DMS153 treated with DMSO at 0.1 percent for 48 hours (cell line): ENCODE measurements around the gene NAA15.
"Not testable (repeated sequence)": the region's sequence is repeated elsewhere in the genome, so short reads cannot be mapped to it uniquely, and the experiment has no call there.

ENCODE experiments used
- DNase-seq: peaks from one replicate; lab custom pipeline; 2025; ENCODE audit not compliant: unreplicated experiment; lab: John Stamatoyannopoulos, UW

NAA15 gene

DNA sequence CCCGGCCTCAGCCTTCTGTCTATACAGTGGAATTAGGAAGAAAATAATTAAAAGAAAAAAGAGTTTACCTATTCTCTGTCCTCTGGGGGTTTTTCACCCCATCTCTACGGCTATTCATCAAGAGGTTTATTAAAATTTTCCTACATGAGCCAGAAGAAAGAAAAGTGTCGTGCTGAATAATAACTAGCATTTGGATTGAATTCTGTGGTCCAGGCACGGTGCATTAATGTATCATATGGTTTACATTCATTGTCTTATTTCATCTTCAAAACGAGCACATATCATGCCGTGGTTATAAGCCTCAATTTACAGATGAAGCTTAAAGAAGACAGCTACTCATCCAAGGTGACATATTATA is 5.4 kb upstream of the NAA15 start:
- no peak for DNase-seq

DNA sequence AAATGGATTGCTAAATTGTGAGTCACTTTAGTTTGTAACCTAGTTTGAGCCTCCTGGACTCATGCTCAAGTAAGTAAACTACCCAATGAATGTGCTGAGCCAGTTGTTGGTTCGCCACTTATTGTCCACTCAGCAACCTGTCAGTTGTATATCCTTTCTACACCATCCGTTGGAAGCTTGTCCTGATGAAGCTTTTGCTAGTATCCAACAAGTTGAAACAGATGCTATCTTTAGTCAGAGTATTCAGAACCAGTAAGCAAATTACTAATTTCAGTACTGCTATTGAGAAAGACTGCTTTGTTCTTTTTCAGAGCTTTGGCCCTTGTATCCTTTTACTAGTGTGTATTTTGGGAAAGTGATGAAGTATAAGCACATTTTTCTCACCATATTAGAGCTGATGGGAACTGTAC is 4.3 kb upstream of the NAA15 start:
- no peak for DNase-seq

DNA sequence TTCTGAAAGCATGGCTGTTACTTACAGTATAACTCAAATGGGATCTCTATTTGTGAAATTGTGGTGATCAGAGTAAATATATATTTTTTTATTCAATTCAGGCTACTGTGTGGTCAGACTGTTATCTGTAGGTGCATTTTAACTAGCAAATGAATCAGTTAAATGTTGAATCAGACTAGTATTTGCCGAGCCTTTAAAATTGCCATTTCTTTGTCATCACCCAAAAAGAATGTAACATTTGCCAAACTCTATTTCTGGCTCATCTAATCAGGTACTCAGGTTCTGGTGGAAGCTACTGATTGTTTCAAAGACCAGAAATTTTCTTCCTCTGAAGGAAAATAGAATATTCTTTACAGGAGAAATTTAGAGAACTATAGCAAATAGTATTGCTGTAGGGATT is 1.8 kb upstream of the NAA15 start:
- DNase-seq = no peak

- no peak for DNase-seq
Measured at GRCh38 chr4:139300431-139301112, 733 bp upstream of the NAA15 start.

GRCh38 chr4:139301821-139302611 is 711 bp downstream of the NAA15 start, which contains the start of gene NDUFC1:
NDUFC1 (minus strand) TSS chr4:139302477; CDS start chr4:139295798, 6,679 bp downstream.
- no peak for DNase-seq

DNA sequence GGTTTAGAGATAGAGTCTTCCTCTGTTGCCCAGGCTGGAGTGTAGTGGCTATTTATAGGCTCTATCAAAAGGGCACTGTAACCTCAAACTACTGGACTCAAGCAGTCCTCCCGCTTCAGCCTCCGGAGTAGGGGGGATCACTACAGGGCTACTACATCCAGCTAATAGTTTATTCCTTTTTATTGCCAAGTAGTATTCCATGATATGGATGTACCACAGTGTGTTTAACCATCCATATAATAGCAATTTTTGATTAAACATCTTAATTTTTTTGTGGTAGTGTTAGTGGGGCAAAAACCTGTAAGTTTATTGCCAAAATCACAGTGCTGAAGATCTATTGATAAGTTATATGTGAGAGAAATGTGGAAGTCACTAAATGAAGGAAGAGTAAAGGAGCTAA is 3.6 kb downstream of the NAA15 start:
- DNase-seq = no peak

DNA sequence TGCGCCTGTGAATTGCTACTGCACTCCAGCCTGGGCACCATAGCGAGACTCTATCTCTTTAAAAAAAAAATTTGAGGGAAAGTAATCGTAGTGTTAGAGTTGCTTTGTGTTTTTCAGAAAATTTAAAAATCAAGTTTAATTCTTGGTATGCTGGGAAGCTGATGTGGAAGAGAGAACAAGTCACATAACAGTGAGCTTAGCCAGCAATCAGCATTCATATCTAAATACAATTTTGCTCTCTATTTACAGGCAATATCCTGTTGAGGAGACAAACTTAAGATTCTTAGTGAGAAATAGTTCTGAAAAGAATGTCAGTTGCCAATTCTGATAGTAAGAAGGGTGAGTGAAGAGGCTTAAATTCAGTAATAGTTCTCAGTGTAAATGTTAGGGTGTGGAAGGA is 10.6 kb downstream of the NAA15 start:
- DNase-seq = no peak

DNA sequence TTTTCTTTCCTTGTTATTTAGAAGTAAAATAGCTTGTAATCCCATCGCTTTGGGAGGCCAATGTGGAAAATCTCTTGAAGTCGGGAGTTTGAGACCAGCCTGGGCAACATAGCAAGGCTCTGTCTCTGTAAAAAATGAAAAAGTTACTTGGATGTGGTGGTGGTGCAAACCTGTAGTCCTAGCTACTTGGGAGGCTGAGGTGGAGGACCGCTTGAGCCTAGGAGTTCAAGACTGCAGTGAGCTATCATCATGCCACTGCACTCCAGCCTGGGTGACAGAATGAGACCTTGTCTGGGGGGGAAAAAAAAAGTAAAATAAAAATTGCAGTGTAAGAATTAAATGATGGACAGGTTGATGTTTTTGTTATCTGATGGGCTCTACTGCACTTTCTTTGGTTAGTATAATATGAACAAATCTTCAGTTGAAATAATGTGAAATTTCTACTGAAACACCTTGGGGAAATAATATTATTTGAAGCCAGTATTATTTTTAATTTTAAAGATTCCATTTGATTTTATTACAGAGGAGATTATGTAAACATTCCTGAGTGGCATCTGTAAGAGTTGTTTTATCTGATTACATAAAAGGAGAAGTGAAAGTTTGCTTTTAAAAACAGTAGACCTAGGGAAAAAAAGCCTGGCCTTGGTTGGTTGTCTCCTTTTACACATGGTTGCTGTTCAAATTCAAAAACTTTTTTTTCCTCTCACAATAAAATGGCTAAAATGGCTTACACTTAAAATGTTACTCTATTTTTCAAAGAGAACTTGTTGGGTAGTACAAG is 11.4 kb downstream of the NAA15 start:
- DNase-seq = no peak

- DNase-seq = not testable (repeated sequence)
Measured at GRCh38 chr4:139313414-139313813, 12.1 kb downstream of the NAA15 start.

- no peak for DNase-seq
Measured at GRCh38 chr4:139314047-139314800, 12.9 kb downstream of the NAA15 start.

GRCh38 chr4:139315221-139315675 is 13.9 kb downstream of the NAA15 start:
- DNase-seq = no peak

DNA sequence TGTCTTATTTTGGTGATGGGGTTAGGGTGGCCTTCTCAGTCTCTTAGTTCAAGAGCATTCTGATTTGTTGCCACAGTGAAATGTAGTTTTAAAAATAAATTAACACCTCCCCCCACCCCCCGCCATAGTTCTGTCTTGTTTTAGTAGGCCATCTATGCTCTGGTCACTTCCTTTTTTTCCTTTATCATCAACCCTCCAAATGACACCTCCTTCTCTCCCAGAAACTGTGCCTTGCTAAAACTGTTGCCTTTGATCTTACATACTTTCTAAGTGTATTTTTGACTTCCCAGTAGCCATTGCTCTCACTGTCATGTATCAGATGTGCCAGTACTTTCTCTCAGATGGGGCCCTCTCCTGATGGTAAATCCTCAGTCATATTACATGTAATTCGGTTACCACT is 15.4 kb downstream of the NAA15 start:
- DNase-seq = no peak

- DNase-seq = no peak
Measured at GRCh38 chr4:139317635-139318034, 16.3 kb downstream of the NAA15 start.

DNA sequence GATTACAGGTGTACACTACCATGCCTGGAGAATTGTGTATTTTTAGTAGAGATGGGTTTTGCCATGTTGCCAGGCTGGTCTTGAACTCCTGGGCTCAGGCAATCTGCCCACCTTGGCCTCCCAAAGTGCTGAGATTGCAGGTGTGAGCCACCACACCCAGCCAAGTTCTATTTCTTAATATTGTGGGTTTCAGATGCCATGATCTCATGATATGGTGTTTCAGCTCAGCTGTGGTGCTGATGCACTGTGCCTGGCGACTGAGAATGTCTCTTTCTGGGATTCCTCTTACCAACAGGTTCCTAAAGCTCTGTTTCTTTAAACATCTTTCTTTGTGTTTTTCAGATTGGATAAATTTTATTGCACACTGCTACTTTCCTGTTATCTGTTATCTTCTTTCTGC is 18.3 kb downstream of the NAA15 start:
- DNase-seq = no peak

GRCh38 chr4:139322070-139322469 is 20.8 kb downstream of the NAA15 start:
- not testable (repeated sequence) for DNase-seq

GRCh38 chr4:139322541-139322940 is 21.2 kb downstream of the NAA15 start:
- not testable (repeated sequence) for DNase-seq

DNA sequence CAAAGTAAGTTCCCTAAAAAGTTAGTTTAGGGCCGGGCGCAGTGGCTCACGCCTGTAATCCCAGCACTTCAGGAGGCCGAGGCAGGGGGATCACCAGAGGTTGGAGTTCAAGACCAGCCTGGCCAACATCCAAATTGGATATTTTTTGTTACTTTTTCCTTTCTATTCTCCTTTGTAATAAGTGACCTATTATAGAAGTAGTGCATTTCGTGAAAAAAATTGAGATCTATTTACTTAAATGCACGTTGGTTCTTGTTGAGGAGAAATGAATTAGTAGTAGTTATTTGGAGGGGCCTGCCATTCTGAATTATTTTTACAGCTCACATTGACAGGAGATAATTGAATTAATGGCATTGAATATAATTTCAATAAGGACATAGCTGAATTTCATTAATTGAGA is 23.3 kb downstream of the NAA15 start:
- DNase-seq = no peak

- DNase-seq = no peak
Measured at GRCh38 chr4:139329665-139330200, 28.4 kb downstream of the NAA15 start.

DNA sequence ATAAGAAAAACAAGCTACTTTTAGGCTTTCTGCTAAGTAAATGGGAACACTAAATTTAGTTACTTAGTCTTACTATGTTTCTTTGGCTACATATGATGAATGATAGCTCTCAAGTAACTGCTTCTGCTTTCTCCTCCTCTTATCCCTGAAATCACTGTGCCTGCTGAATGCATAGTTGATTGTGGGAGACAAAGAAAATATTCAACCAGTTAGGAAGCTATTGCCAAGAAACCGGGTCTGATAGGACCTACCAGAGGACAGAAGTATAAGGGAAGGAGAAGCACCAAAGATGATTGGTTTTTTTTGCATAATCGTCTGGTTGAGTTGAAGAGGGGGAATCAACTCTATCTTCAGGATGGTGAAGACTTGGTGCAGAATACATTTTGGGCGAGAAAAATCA is 29.0 kb downstream of the NAA15 start:
- DNase-seq = no peak

DNA sequence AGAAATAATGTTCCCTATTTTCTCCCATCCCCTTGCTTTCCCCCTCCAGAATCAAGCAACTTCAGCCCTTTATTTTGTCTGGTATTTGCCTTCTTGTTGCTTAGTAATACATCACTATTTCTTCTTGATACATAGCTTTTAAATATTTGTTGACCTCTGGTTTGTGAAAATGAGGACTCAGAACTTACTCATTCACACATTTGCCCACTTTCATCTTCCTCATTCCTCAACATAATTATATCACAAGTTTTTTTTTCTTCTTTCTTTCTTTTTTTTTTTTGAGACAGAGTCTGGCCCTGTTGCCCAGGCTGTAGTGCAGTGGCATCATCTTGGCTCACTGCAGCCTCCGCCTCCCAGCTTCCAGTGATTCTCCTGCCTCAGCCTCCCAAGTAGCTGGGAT is 29.9 kb downstream of the NAA15 start:
- DNase-seq = no peak

DNA sequence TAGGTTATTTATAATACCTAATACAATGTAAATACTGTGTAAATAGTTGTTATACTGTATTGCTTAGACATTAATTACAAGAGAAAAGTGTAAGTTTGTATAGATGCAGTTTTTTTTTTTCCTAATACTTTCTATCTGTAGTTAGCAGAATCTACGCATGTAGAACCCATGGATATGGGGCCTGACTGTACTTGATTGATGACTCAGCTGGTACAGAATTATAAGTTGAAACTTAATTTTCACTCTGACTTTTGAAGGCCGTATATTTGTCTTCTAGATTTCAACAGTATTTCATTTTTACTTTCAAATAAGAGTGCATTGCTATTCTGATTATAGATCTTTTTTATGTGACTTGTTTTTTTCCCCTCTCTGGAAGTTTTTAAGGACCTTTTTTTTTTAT is 31.7 kb downstream of the NAA15 start:
- DNase-seq = no peak
